Neutrophil (primary cell): ENCODE data around the gene HOXB5.
A peak's percentile ranks its signal among the peaks of the same experiment; 100 is the strongest.

Source experiments
- H3K27ac ChIP-seq: fragments of 200-600 bp; sonication (generic); 2 replicates; pipeline ENCODE4 v1.5.1; 2016; ENCODE audit warnings: mild to moderate bottlenecking, moderate library complexity
- H3K27me3 ChIP-seq: fragments of 200-600 bp; sonication (generic); 2 replicates; pipeline ENCODE4 v1.6.0; 2016; ENCODE audit warnings: mild to moderate bottlenecking
- H3K36me3 ChIP-seq: fragments of 200-600 bp; sonication (generic); 2 replicates; pipeline ENCODE4 v1.5.1; 2017
- H3K4me1 ChIP-seq, 2 experiments: fragments of 200-600 bp in 1 of 2; sonication (generic) in 1 of 2; 1 replicate in 1 of 2; 2 replicates in 1 of 2; pipeline versions ENCODE4 v1.5.1 to v1.6.1; 2013 to 2016; ENCODE audit warnings: low read depth in 1 of 2, low read length in 1 of 2, mild to moderate bottlenecking in 1 of 2, moderate library complexity in 1 of 2; ENCODE audit not compliant: control insufficient read depth in 1 of 2, insufficient read depth in 1 of 2
- H3K4me3 ChIP-seq, 2 experiments: fragments of 200-600 bp in 1 of 2; sonication (generic) in 1 of 2; 1 replicate in 1 of 2; 2 replicates in 1 of 2; pipeline ENCODE4 v1.5.1; 2013 to 2016; ENCODE audit warnings: low read depth in 1 of 2, low read length in 1 of 2, mild to moderate bottlenecking in 1 of 2, moderate library complexity in 1 of 2
- H3K9me3 ChIP-seq: fragments of 200-600 bp; sonication (generic); 2 replicates; pipeline ENCODE4 v1.5.1; 2016
- TF ChIP-seq, protein P1 (sequence below): fragments of 200-600 bp; sonication (generic); IDR thresholded peaks from 2 replicates; pipeline ENCODE4 v1.5.1; 2016; ENCODE audit warnings: antibody characterized with exemption

HOXB5 gene

DNA sequence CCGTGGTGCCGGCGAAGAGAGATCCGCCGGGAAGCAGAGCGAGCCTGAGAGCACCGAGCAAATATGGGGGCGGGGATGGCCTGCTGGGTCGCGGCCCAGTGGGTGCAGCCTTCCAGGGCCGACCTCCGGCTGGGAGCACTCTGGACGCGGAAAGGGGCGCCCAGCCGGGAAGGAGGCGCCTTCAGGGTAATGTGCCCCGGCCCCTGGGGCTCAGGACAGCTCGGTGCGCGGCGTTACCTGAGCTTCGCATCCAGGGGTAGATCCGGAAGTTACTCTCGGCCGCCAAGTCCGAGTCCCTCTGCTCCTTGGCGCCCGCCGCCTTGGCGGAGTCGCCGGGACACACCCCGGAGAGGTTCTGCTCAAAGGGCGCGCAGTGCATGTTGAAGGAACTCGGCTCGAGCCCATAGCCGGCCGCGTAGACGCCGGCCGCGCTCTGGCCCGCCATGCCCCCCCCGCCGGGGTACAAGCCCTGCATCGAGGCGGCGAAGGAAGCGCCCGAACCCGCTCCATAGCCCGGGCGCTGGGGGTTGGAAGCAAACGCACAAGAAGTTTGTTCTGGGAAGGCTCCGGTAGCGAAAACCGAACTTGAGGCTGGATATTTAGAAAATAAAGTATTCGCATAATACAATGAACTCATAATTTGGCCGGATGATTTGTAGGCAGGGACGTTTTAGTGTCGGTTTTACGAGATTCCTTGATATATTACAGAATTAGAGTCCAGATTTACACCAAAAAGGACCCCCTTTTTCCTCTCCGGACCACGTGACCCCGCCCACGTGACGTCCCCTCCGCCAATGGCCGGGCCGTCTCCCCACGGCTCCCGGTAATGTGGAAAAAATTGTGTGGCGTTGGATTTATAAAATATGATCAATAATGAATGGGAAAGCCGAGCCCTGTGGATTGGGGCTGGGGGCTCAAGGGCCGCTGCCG is 17.0 kb upstream of the HOXB5 start, which contains the start of gene HOXB7:
HOXB7 (minus strand) TSS at position 736 of the 930 bp plus-strand sequence; CDS start at position 637, 99 bp downstream.
- TF ChIP-seq, protein P1, sequence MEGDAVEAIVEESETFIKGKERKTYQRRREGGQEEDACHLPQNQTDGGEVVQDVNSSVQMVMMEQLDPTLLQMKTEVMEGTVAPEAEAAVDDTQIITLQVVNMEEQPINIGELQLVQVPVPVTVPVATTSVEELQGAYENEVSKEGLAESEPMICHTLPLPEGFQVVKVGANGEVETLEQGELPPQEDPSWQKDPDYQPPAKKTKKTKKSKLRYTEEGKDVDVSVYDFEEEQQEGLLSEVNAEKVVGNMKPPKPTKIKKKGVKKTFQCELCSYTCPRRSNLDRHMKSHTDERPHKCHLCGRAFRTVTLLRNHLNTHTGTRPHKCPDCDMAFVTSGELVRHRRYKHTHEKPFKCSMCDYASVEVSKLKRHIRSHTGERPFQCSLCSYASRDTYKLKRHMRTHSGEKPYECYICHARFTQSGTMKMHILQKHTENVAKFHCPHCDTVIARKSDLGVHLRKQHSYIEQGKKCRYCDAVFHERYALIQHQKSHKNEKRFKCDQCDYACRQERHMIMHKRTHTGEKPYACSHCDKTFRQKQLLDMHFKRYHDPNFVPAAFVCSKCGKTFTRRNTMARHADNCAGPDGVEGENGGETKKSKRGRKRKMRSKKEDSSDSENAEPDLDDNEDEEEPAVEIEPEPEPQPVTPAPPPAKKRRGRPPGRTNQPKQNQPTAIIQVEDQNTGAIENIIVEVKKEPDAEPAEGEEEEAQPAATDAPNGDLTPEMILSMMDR = no peak
- H3K9me3 ChIP-seq = no peaks in the 10 kb centered on the region
- H3K4me3 ChIP-seq = peak within 1 kb of the TSS; percentile 49 to 61
- no peaks in the 10 kb centered on the region for H3K36me3 ChIP-seq
- H3K4me1 ChIP-seq = peaks cover 12 to 24% of the 10 kb centered on the region in 2 experiments
- no peak within 1 kb of the TSS for H3K27ac ChIP-seq
- peaks cover 100% of the 10 kb centered on the region for H3K27me3 ChIP-seq

DNA sequence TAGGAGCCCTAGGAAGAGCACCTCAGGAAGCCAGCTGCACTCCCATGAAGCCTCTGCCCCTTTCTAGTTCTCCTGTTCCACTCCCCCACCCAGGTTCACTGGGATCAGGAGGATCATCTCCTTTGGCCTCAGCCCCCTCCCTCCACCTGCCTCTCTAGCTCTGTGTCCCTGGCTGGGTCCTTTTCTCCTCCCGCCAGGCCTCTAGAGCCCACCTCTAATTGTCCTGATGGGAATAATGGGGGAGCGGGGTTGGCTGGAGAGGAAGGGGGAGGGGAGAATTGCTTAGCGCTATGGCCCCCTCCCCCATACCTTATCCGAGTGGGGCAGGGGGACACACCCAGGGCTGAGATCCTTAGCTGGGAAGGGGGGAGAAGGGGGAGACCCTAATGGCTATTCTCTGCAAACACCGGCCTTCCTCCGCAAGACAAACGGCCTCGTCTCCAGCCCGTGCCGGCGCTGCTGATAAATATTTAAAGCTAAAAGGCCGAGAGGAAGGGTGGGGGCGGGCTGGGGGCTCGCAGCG is 16.2 kb upstream of the HOXB5 start:
- Histone ChIP-seq H3K36me3 (no peaks in the 10 kb centered on the region), H3K4me1 (peaks cover 12 to 24% of the 10 kb centered on the region in 2 experiments), H3K27me3 (peaks cover 100% of the 10 kb centered on the region), H3K9me3 (no peaks in the 10 kb centered on the region), H3K4me3 (no peak overlapping the region), H3K27ac (no peak overlapping the region)
- TF ChIP-seq, protein P1 = no peak

DNA sequence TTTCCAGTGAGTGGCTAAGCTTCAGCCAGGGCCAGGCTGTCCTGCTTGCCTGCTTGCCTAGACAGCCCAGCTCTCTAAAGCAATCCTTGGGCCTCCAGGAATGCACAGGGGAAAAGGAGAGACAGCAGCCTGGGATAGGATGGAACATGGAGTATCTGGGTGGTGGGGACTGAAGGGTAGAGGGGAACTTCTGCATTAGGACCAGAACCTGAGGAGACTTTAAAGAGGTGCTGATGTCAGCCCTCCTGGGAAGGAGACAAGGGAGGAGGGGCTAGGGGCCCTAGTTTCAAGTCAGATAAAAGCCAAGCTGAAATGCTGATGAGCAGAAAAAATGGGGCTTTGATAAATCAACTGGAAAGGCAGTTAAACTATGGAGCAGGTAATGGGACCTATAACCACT is 15.5 kb upstream of the HOXB5 start:
- no peak overlapping the region for H3K27ac ChIP-seq
- no peaks in the 10 kb centered on the region for H3K9me3 ChIP-seq
- TF ChIP-seq, protein P1 = no peak
- no peak overlapping the region for H3K4me3 ChIP-seq
- no peaks in the 10 kb centered on the region for H3K36me3 ChIP-seq
- H3K4me1 ChIP-seq = peaks cover 12 to 24% of the 10 kb centered on the region in 2 experiments
- peaks cover 100% of the 10 kb centered on the region for H3K27me3 ChIP-seq

DNA sequence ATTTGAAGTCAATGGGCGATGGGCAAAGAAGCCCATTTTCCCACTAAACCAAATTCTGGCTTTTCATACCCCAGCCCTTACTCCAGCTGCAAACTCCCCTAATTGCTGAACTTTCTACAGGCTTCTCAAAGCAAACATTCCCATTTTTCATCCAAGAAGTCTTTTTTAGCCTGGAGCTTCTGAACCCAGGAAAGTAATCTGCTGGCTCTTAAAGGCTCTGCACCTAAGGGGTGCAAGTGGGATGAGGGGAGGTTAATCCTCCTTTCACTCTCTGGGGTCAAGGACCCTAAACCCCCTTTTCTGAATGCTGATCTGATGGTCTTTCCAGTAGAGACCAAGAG is 14.9 kb upstream of the HOXB5 start:
- H3K4me3 ChIP-seq = no peak overlapping the region
- H3K27me3 ChIP-seq = peaks cover 100% of the 10 kb centered on the region
- TF ChIP-seq, protein P1 = no peak

DNA sequence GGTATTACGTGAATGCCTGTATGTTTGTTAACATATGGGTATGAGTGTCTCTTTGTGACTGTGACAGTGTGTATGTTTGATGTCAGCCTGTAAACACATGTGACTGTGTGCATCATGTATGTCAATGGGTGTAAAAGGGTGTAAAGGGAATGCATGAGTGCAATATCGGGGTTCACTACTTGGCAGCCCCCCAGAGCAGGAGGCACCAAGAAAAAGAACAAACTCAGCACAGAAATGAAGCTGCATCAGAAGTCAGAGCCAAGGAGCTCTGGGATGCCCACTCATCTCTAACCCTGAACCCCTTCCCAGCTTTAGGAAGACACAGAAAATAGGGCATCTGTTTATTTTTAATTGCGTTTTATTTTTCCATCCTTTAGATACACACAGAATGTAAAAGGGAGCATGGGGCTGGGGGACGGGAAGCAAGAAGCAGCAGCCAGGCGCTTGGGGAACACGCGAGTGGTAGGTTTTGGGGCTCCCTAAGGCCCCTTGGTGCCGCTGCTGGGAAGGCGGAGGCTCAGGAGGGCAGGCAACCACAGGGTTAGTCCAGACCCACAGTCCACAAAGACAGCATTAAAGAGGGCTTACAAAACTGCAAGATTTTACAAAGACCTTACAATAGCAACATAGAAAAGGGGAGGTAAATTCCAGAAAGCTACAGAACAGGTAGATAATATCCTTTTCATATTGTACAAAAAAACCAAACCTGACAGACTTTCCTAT is 13.5 kb upstream of the HOXB5 start:
- Histone ChIP-seq H3K9me3 (no peaks in the 10 kb centered on the region), H3K27ac (no peak overlapping the region), H3K36me3 (no peaks in the 10 kb centered on the region), H3K4me1 (peaks cover 12 to 23% of the 10 kb centered on the region in 2 experiments), H3K27me3 (peaks cover 100% of the 10 kb centered on the region), H3K4me3 (no peak overlapping the region)
- TF ChIP-seq, protein P1 = no peak

More for the DNA sequence above, 14.9 kb upstream of the HOXB5 start:
- H3K4me1 ChIP-seq = peaks cover 12 to 24% of the 10 kb centered on the region in 2 experiments
- no peaks in the 10 kb centered on the region for H3K9me3 ChIP-seq
- no peaks in the 10 kb centered on the region for H3K36me3 ChIP-seq
- H3K27ac ChIP-seq = no peak overlapping the region
